RPMI7951 (cell line): ENCODE results near the gene KIF26B. TPM values are rescaled to one million over a fixed set of nuclear protein-coding genes. Genes with fewer than 3 reads are reported as not detected.

Source experiments
- DNase-seq: peaks from one replicate; pipeline ENCODE4 v3.0.0-alpha.2; 2012; ENCODE audit warnings: low read depth
- total RNA-seq: library from RNA; depleted of rRNA; stranded (reverse); fragments of >200 nt; shearing (Covaris generic); gene quantifications from 2 replicates; pipeline ENCODE4 v1.2.3, GENCODE V29; 2014

KIF26B gene
- total RNA-seq, 1 experiment from 2014 or later, result 2.3 TPM

DNA sequence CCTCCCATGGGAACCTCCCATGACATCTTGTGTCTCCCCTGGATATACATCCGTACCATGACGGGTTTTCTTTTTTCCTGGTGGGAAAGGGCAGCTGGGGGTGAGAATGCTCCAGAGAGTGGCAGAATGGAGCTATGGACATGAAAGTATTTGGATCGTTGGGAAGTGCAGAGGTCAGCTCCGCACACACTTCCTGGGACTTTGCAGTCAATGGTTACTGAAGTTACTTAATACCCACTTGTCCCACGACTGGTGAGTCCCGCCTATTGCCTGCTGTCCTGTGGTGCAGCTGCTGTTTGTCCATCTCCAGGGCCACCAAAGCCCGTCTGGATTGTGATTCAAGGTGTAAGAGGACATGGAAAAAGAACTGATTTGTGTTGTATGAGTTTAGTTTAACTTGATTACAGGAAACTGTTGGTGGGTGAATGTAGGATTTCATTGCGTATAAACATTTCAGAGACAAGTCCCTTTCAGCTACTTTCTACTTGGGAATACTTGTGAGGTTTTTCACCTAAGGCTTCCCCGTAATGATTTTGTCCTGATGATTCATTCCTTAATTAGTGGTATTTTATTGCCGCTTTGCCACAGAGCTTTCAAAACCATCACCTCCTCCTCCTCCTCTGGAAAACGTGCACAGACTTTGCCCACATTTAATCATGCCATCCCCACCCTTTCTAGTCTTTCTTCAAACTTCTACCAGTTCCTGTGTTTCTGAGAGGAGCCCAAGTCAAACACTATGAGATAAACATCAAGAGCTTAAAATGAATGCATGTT is 308.8 kb downstream of the KIF26B start:
- no peak for DNase-seq

- no peak for DNase-seq
Observed at GRCh38 chr1:245464290-245464689, 309.5 kb downstream of the KIF26B start.

DNA sequence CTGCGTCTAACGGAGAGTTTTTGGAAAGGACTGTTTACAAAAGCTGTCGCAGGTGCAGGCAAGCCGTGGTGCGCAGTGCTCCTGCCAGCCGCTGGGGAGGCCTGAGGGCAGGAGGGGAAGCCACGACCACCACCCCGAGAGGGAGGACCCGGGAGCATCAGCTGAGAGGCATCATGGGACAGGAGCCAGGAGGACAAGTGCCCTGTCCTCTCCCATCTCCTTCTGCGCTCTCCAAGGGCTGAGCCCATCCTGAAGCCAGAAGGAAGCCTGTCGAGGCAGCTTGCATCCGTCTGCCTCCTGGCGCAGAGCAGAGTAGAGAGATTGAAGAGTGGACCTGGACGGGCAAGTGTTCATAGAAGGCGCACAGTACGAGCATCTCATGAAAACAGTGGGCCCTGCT is 310.9 kb downstream of the KIF26B start:
- no peak for DNase-seq

- no peak for DNase-seq
Observed at GRCh38 chr1:245466261-245466660, 311.5 kb downstream of the KIF26B start.

GRCh38 chr1:245467804-245468203 is 313.0 kb downstream of the KIF26B start:
- DNase-seq, result no peak

DNA sequence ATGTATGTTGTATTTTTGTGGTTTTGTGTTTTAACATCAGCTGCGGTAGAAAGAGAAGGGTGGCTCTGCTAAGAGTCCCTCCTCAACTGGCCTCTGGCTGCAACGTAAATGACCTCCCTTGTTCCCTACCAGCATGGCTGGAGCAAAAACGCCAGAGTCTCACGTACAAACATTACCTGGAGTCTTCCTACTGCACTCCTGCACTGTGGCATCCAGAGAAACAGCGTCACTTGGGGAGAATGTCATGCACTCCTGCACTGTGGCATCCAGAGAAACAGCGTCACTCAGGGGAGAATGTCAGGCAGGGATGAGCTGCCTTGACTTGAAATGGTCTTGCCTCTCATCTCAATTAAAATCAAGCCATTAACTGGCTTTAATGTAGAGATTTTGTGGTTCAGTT is 314.2 kb downstream of the KIF26B start:
- DNase-seq, result no peak

DNA sequence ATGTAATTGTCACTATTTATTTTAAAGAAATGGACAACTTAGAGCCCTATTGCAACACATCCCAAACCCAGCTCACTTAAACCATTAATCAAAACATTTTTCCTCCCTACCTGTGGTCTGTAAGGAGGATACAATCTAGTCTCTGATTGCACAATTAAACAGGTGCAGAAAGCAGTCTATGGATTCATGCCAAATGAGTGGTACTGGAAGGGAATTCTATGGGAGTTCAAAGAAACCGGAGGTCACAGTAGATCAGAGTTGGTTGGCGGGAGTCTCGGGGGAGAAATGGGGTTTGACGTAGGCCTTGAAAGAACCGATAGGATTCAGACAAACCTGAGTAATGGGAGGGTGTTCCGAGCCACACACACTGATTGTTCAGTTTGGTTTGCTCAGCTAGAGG is 314.9 kb downstream of the KIF26B start:
- no peak for DNase-seq

- peak; percentile 79 for DNase-seq
Observed at GRCh38 chr1:245475126-245475525, 320.3 kb downstream of the KIF26B start.

- no peak for DNase-seq
Observed at GRCh38 chr1:245475961-245476516, 321.3 kb downstream of the KIF26B start.

GRCh38 chr1:245477941-245478340 is 323.2 kb downstream of the KIF26B start:
- DNase-seq, result no peak

DNA sequence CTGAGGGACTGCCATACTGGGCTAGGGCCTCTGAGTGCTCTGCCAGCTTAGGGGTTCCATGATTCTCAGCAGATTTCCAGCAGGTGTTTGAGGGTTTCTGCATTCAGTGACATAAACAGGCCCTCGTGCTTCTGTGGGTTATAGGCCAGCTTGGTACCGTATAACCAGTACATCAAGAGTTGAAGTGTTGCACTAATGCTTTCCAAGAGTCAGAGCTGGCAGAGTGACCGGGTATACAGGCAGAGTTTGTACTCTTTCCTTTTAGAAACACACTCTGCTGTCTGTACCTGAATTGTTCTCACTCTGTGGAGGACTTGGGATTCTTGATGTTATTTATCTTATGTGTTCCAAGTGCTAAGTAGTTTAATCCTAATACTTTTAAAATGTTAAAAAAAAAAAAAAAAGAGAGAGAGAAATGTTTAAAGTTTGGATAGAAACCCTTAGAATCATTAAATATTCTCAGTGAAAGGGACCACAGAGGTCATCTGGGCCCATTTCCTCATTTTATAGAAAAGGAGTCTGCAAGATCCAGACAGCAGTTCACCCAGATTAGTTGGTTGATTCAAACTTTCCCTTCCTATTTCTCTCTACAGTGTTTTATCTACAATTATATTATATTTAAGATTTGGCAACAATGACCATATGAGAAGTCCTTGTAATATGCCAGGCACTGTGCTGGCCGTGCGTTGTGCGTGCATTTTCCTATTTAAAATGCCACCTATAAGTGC is 325.8 kb downstream of the KIF26B start:
- no peak for DNase-seq

- no peak for DNase-seq
Observed at GRCh38 chr1:245481261-245481660, 326.5 kb downstream of the KIF26B start.

DNA sequence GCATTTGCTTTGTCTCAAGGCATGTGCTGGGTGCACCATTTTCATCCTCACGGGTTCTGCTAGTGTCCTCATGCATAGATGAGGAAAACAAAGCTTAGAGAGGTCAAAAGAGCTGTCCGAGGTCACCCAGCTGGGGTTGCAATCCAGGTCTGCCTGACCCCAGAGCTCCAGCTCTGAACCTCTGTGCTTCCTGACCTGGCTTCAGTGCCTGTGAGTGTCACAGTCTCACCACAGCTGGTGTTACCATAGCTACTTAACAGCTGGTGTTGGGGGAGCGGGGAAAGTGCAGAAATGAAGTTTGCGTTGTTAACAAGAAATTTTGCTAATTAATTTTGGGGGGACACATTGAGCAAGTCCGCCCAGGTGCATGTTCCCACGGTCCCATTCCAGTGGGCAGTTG is 328.5 kb downstream of the KIF26B start:
- DNase-seq, result no peak

DNA sequence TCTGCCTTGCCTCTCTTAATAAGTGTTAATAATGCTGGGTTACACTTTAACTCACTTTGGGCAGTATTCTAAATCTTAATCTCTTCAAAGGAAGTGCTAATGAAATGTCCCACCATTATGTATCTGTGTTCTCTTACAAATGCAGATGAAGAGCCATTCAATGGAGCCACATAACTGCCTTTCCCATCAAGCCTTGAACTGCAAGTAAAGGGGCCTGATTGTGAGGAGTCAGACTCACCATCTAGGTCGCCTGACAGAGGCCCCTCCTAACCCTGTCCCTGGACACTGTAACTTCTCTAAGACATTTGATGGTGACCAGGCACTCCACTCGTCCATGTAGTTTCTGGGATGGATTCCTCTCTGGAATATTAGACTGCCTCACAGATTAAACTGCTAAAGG is 329.4 kb downstream of the KIF26B start:
- no peak for DNase-seq

GRCh38 chr1:245485996-245486395 is 331.2 kb downstream of the KIF26B start:
- DNase-seq, result no peak

- DNase-seq, result no peak
Observed at GRCh38 chr1:245486775-245487470, 332.1 kb downstream of the KIF26B start.

- DNase-seq, result no peak
Observed at GRCh38 chr1:245488346-245489129, 333.8 kb downstream of the KIF26B start.

GRCh38 chr1:245489838-245490237 is 335.1 kb downstream of the KIF26B start:
- no peak for DNase-seq

GRCh38 chr1:245493029-245493428 is 338.2 kb downstream of the KIF26B start:
- DNase-seq, result peak; percentile 9

- no peak for DNase-seq
Observed at GRCh38 chr1:245495681-245496080, 340.9 kb downstream of the KIF26B start.

GRCh38 chr1:245500546-245500945 is 345.8 kb downstream of the KIF26B start:
- DNase-seq, result peak; percentile 80

GRCh38 chr1:245501633-245502032 is 346.8 kb downstream of the KIF26B start:
- no peak for DNase-seq
